Neural cell (in vitro differentiated cells): ENCODE data around the gene C11orf42.

ENCODE experiments used
- EZH2 ChIP-seq: fragments of 200-600, 300-800 bp; shearing (Covaris generic), sonication (generic); IDR thresholded peaks from 2 replicates; pipeline ENCODE4 v1.6.1; 2014; ENCODE audit warnings: antibody characterized with exemption, low read length, borderline replicate concordance, mild to moderate bottlenecking; ENCODE audit not compliant: insufficient read depth, poor library complexity, severe bottlenecking
- TF ChIP-seq, protein P1 (sequence below): fragments of 450-650 bp; IDR thresholded peaks from 2 replicates; pipeline ENCODE4 v1.5.1; 2014; ENCODE audit warnings: antibody characterized with exemption, mild to moderate bottlenecking, moderate library complexity; ENCODE audit not compliant: poor library complexity, severe bottlenecking

DNA sequence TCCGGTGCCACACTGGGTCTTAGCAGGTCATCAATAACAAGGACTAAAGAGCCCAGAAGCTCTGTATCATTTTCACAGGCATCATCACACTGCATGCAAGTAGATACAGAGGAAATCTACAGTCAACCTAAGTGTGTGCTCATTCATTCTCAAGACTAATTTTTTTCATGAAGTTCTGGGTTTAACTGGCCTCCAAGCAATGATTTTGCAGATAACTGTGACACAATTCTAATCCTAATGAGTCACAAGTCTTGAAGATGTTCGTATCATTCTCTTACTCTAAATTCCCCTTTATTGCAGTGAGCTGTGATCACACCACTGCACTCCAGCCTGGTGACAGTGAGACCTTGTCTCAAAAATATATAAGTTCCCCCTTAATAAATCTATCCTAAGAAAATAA lies 3.9 kb upstream of the C11orf42 start:
- TF ChIP-seq EZH2: no peak
- TF ChIP-seq, protein P1, sequence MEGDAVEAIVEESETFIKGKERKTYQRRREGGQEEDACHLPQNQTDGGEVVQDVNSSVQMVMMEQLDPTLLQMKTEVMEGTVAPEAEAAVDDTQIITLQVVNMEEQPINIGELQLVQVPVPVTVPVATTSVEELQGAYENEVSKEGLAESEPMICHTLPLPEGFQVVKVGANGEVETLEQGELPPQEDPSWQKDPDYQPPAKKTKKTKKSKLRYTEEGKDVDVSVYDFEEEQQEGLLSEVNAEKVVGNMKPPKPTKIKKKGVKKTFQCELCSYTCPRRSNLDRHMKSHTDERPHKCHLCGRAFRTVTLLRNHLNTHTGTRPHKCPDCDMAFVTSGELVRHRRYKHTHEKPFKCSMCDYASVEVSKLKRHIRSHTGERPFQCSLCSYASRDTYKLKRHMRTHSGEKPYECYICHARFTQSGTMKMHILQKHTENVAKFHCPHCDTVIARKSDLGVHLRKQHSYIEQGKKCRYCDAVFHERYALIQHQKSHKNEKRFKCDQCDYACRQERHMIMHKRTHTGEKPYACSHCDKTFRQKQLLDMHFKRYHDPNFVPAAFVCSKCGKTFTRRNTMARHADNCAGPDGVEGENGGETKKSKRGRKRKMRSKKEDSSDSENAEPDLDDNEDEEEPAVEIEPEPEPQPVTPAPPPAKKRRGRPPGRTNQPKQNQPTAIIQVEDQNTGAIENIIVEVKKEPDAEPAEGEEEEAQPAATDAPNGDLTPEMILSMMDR: no peak
